ENCODE results near the gene SP7. TPM values are rescaled to one million over a fixed set of nuclear protein-coding genes. Genes with fewer than 3 reads are reported as not detected.

The SP7 gene
- total and polyA plus RNA-seq, 2 experiments from 2014 or later: not detected

GRCh38 chr12:53330671-53331070 lies 5.5 kb downstream of the SP7 start:
- 66 to 71% methylated on average over 5 of the region's 5 CpGs for WGBS, 2 experiments (ENCODE audit: low coverage in 1 of 2, low lambda C conversion rate in 2 of 2, missing lambda C conversion rate in 2 of 2)
- Histone ChIP-seq H3K27me3 (replicated peaks; ENCODE audit: insufficient read depth) (peaks cover 4% of the 10 kb centered on the region; the same call in 1 of the 2 replicates), H2AFZ (no peak overlapping the region), H3K36me3 (ENCODE audit: low read depth) (no peaks in the 10 kb centered on the region), H3K4me1 (ENCODE audit: insufficient read depth) (no peaks in the 10 kb centered on the region), H3K9me2 (ENCODE audit: insufficient read depth) (no peaks in the 10 kb centered on the region), H3K4me3 (no peak overlapping the region), H3K79me2 (ENCODE audit: insufficient read depth) (no peaks in the 10 kb centered on the region), H3F3A (ENCODE audit: insufficient read depth) (peaks cover 5% of the 10 kb centered on the region; the same call in 1 of the 2 replicates), H3K9ac (no peak overlapping the region), H3K4me2 (ENCODE audit: unreplicated experiment) (no peak overlapping the region), H4K20me1 (ENCODE audit: insufficient read depth) (no peaks in the 10 kb centered on the region), H3K9me3 (ENCODE audit: low read depth) (no peaks in the 10 kb centered on the region), H3K27ac (no peak overlapping the region)
- no peak for DNase-seq
- in situ Hi-C loops (cut with MboI): no loop called here
- TF ChIP-seq EZH2phosphoT487 (IDR thresholded peaks at IDR 0.05; ENCODE audit: insufficient read depth, low read depth) (no peak), EZH2 (IDR thresholded peaks at IDR 0.05; ENCODE audit: insufficient read depth, poor library complexity, severe bottlenecking) (no peak)

GRCh38 chr12:53328043-53328435 lies 8.1 kb downstream of the SP7 start:
- no peaks in the 10 kb centered on the region for H3K9me3 ChIP-seq (ENCODE audit: low read depth)
- no peak overlapping the region for H2AFZ ChIP-seq
- no peak overlapping the region for H3K4me2 ChIP-seq (ENCODE audit: unreplicated experiment)
- in situ Hi-C loops (cut with MboI): no loop called here
- H4K20me1 ChIP-seq (ENCODE audit: insufficient read depth): no peaks in the 10 kb centered on the region
- no peaks in the 10 kb centered on the region for H3K36me3 ChIP-seq (ENCODE audit: low read depth)
- DNase-seq: peak; percentile 23
- H3K27me3 ChIP-seq (replicated peaks; ENCODE audit: insufficient read depth): peaks cover 4% of the 10 kb centered on the region; the same call in 1 of the 2 replicates
- H3K9ac ChIP-seq: no peak overlapping the region
- TF ChIP-seq EZH2 (IDR thresholded peaks at IDR 0.05; ENCODE audit: insufficient read depth, poor library complexity, severe bottlenecking): no peak
- no peak for TF ChIP-seq EZH2phosphoT487 (IDR thresholded peaks at IDR 0.05; ENCODE audit: insufficient read depth, low read depth)
- peaks cover 5% of the 10 kb centered on the region; the same call in 1 of the 2 replicates for H3F3A ChIP-seq (ENCODE audit: insufficient read depth)
- no peak overlapping the region for H3K4me3 ChIP-seq
- no peak overlapping the region for H3K27ac ChIP-seq
- WGBS, 2 experiments (ENCODE audit: low coverage in 1 of 2, low lambda C conversion rate in 2 of 2, missing lambda C conversion rate in 2 of 2): 41 to 44% methylated on average over 16 of the region's 16 CpGs
- no peaks in the 10 kb centered on the region for H3K4me1 ChIP-seq (ENCODE audit: insufficient read depth)
- H3K79me2 ChIP-seq (ENCODE audit: insufficient read depth): no peaks in the 10 kb centered on the region
- H3K9me2 ChIP-seq (ENCODE audit: insufficient read depth): no peaks in the 10 kb centered on the region

DNA sequence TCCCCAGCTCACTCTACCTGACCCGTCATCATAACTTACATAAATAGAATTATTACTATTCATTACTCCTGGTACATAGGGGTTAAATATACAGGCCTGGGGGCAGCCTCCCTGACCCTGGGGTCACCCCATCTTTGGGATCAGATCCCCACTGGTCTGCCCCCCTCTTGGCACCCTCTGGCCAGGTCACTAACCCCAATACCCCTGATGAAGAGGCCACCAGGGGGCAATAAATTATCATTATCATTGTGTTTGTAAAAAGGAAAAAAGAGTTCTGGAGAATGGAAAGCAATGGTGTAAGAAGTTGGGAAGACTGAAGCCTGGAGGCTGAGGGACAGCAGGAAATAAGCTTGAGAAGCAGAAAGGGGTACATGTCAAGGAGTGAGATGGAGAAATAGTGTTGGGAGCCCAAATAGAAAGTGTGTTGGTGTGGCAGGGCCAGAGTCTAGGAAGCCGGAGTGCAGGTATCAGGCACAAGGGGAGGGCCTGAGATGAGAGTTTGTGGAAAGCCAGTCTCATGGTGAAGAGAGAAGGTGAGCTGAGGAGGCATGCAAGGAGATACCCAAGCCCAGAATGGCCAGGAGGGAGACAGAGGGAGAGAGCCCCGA lies 8.6 kb downstream of the SP7 start:
- no peak overlapping the region for H3K4me2 ChIP-seq (ENCODE audit: unreplicated experiment)
- H4K20me1 ChIP-seq (ENCODE audit: insufficient read depth): no peaks in the 10 kb centered on the region
- H3K27ac ChIP-seq: no peak overlapping the region
- no peaks in the 10 kb centered on the region for H3K9me3 ChIP-seq (ENCODE audit: low read depth)
- H3F3A ChIP-seq (ENCODE audit: insufficient read depth): peaks cover 5% of the 10 kb centered on the region; the same call in 1 of the 2 replicates
- no peak overlapping the region for H3K9ac ChIP-seq
- H3K9me2 ChIP-seq (ENCODE audit: insufficient read depth): no peaks in the 10 kb centered on the region
- TF ChIP-seq EZH2 (IDR thresholded peaks at IDR 0.05; ENCODE audit: insufficient read depth, poor library complexity, severe bottlenecking): no peak
- no peak for TF ChIP-seq EZH2phosphoT487 (IDR thresholded peaks at IDR 0.05; ENCODE audit: insufficient read depth, low read depth)
- no peak overlapping the region for H3K4me3 ChIP-seq
- no peaks in the 10 kb centered on the region for H3K4me1 ChIP-seq (ENCODE audit: insufficient read depth)
- WGBS, 2 experiments (ENCODE audit: low coverage in 1 of 2, low lambda C conversion rate in 2 of 2, missing lambda C conversion rate in 2 of 2): 94 to 96% methylated on average over 2 to 3 of the region's 3 CpGs
- no peaks in the 10 kb centered on the region for H3K36me3 ChIP-seq (ENCODE audit: low read depth)
- no peak overlapping the region for H2AFZ ChIP-seq
- H3K79me2 ChIP-seq (ENCODE audit: insufficient read depth): no peaks in the 10 kb centered on the region
- DNase-seq: peak; percentile 42
- in situ Hi-C loops (cut with MboI): no loop called here
- H3K27me3 ChIP-seq (replicated peaks; ENCODE audit: insufficient read depth): peaks cover 3% of the 10 kb centered on the region; the same call in 1 of the 2 replicates

- Histone ChIP-seq H3K79me2 (ENCODE audit: insufficient read depth) (no peaks in the 10 kb centered on the region), H3K9ac (no peak overlapping the region), H3K9me3 (ENCODE audit: low read depth) (no peaks in the 10 kb centered on the region), H3K4me1 (ENCODE audit: insufficient read depth) (peaks cover 3% of the 10 kb centered on the region; the same call in 1 of the 2 replicates), H3K4me3 (no peak overlapping the region), H3F3A (ENCODE audit: insufficient read depth) (peaks cover 10% of the 10 kb centered on the region; the same call in 1 of the 2 replicates), H2AFZ (no peak overlapping the region), H4K20me1 (ENCODE audit: insufficient read depth) (no peaks in the 10 kb centered on the region), H3K36me3 (ENCODE audit: low read depth) (no peaks in the 10 kb centered on the region), H3K27me3 (replicated peaks; ENCODE audit: insufficient read depth) (no peaks in the 10 kb centered on the region), H3K9me2 (ENCODE audit: insufficient read depth) (no peaks in the 10 kb centered on the region), H3K4me2 (ENCODE audit: unreplicated experiment) (peak overlapping the region; percentile 85), H3K27ac (no peak overlapping the region)
- 74 to 77% methylated on average over 8 of the region's 8 CpGs for WGBS, 2 experiments (ENCODE audit: low coverage in 1 of 2, low lambda C conversion rate in 2 of 2, missing lambda C conversion rate in 2 of 2)
- TF ChIP-seq EZH2phosphoT487 (IDR thresholded peaks at IDR 0.05; ENCODE audit: insufficient read depth, low read depth) (no peak), EZH2 (IDR thresholded peaks at IDR 0.05; ENCODE audit: insufficient read depth, poor library complexity, severe bottlenecking) (no peak)
- DNase-seq: no peak
- in situ Hi-C loops (cut with MboI): no loop called here
Measured at GRCh38 chr12:53326460-53327185, 9.5 kb downstream of the SP7 start.

Measured in GM23248 (cell line).